Posterior vena cava (tissue), 2 donors: ENCODE results near the gene UPK3BL2. TPM values are rescaled to one million over a fixed set of nuclear protein-coding genes. Genes with fewer than 3 reads are reported as not detected.
"Not testable (repeated sequence)": the region's sequence is repeated elsewhere in the genome, so short reads cannot be mapped to it uniquely, and the experiment has no call there.

Experiments
- DNase-seq: peaks from one replicate; pipeline ENCODE4 v3.0.0-alpha.2; 2020; ENCODE audit warnings: low spot score
- intact Hi-C, 2 donors: fragments of 100-400 bp; cut with DNase I; formaldehyde crosslinking; loops; one replicate each; pipeline versions ENCODE4 v1.14.1 to v1.14.2; 2022 to 2023
- total RNA-seq, 2 donors: library from RNA; stranded (reverse); fragmentation: NEBNext Ultra II Directional; extraction: Animal tissue kit (Norgen Biotek cat#: 25700); gene quantifications; one replicate each; pipeline ENCODE4 v1.2.1, GENCODE V29; 2021
- donor health status: DM: yes; HTN: yes; CAD: no.
- donor health status: DM: yes; HTN: yes; CAD: no.

UPK3BL2 gene
- total RNA-seq, 2 donors from 2014 or later = 9.8 to 13.7 TPM

DNA sequence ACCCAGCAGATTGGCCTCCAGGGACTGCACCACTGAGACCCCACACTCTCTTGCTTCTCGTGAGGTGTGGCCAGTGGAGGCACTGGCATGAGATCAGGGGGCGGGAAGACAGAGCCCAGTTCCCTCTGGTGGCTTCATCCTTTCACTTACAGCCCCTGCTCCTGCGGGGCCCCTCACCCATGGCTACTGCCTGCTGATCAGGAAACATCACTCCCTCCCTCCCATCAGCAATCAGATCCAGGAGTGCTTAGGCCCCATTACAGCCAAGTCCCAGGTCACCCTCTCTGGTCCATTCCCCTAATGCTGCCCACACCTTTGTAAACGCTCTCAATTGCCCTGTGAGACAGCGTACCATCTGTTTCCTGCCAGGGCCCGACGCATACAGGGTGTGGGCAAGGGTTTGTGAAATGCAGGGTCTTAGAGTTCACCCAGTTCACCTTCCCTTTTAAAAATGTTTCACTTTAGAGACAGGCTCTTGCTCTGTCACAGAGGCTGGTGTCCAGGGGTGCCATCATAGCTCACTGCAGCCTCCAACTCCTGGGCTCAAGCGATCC is 8.4 kb downstream of the UPK3BL2 start:
- DNase-seq, intact Hi-C loops: not testable (repeated sequence)

DNA sequence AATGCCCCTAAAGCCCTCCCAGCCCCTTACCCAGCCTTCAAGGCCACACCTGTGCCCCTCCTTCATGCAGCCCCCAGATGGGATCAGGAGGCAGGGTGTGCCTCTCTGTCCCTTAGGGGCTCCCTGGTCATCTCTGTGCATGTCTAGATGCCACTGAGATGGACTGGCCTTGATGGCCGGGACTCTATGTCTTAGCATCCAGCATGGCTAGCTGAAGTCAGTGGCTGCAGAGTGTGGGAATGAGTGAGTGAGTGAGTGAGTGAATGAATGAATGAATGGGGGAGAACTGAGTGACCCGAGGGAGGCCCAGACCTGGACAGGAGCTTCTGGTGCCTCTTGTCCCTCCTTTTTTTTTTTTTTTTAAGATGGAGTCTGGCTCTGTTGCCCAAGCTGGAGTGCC is 11.4 kb downstream of the UPK3BL2 start:
- DNase-seq, intact Hi-C loops: not testable (repeated sequence)

DNA sequence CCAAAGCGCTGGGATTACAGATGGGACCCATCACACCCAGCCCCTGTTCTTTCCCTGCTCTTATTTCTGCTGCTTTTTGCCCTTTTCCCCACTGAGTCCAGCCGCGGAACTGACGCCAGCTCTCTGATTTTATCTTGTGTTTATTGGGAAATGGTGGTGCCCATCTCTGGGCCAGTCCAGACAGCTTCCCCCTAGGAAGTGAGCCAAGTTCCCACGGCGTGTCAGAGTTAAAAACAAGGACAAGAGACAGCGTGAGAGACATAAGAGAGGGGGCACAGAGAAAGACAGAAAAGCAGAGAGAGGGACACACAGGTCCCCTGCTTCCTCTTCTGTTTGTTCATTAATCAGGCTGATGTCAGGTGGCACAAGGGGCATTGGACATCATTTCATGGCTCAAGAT is 11.9 kb downstream of the UPK3BL2 start:
- intact Hi-C loops = not testable (repeated sequence)
- peak; percentile 44 for DNase-seq

- not testable (repeated sequence) for DNase-seq
Measured at GRCh38 chr7:102527822-102528793, 15.4 kb downstream of the UPK3BL2 start.

GRCh38 chr7:102527182-102527581 is 16.3 kb downstream of the UPK3BL2 start:
- intact Hi-C loops, DNase-seq: not testable (repeated sequence)

More at GRCh38 chr7:102527822-102528793, 15.4 kb downstream of the UPK3BL2 start:
- intact Hi-C loops = not testable (repeated sequence)

GRCh38 chr7:102524803-102525202 is 18.7 kb downstream of the UPK3BL2 start:
- intact Hi-C loops = not testable (repeated sequence)
- peak; percentile 68 for DNase-seq

DNA sequence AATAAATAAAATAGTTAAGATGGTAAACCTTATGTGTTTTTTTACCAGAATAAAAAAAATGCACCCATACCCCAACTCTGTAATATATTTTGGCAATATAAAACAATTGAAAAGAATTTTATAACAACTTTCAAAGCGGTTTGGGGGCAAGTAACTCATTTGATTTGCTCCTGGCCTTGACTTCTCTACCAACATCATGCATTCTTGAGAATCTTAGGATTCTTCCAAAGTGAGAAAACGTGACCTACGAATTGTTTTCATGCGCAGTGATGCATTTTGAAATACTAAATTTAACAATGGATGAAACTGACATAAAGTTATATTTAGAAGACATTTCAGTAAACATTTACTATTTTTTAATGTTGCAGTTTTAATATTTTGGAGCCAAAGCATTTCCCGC is 22.7 kb downstream of the UPK3BL2 start:
- intact Hi-C loops = not testable (repeated sequence)

GRCh38 chr7:102517550-102518147 is 25.8 kb downstream of the UPK3BL2 start, which contains the start of gene RASA4B:
Gene RASA4B (minus strand): TSS chr7:102517777. CDS start chr7:102517710, 67 bp downstream.
- intact Hi-C loops, DNase-seq: not testable (repeated sequence)

More for the DNA sequence above, 22.7 kb downstream of the UPK3BL2 start:
- not testable (repeated sequence) for DNase-seq

- intact Hi-C loops = not testable (repeated sequence)
Measured at GRCh38 chr7:102516951-102517350, 26.5 kb downstream of the UPK3BL2 start.

GRCh38 chr7:102515889-102516288 is 27.6 kb downstream of the UPK3BL2 start:
- intact Hi-C loops = not testable (repeated sequence)

More at GRCh38 chr7:102516951-102517350, 26.5 kb downstream of the UPK3BL2 start:
- not testable (repeated sequence) for DNase-seq

DNA sequence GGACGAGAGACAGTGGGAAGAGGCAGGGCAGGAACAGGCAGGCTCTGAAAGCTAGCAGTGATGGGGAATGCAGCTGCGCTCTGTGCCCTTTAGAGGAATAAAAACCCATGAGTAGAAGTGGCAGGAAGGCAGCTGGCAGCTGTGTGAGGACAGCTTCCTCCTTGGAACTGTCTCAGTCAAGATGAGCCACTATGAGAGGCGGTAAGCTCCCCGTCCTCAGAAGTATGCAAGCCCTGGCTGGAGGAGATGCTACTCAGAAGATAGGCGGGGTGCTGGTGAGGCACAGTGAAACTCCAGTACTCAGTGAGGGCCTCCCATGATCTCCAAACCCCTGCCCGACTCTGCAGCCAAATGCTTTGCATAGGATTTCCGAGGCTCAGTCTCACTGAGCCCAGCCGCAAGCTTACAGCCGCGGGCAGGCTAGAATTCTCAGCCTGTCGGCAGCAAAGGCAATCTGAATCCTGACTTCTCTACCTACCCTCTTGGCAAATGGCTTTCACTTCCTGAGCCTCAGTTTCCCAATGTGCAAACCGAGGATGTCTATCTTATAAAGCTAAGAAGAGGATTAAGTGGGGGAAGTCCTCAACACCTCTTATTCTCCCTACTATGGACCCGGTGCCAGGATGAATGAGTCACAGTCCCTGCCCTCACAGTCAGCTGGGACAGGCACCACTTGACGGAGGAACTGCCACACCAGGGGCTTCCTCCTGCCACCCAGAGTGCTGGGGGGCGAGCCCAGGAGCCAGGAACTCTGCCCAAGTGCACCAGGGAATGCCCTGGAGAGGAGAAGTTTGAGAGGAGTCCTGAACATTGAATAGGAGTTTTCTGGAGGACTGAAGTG is 28.4 kb downstream of the UPK3BL2 start:
- intact Hi-C loops, DNase-seq: not testable (repeated sequence)

More at GRCh38 chr7:102515889-102516288, 27.6 kb downstream of the UPK3BL2 start:
- not testable (repeated sequence) for DNase-seq

DNA sequence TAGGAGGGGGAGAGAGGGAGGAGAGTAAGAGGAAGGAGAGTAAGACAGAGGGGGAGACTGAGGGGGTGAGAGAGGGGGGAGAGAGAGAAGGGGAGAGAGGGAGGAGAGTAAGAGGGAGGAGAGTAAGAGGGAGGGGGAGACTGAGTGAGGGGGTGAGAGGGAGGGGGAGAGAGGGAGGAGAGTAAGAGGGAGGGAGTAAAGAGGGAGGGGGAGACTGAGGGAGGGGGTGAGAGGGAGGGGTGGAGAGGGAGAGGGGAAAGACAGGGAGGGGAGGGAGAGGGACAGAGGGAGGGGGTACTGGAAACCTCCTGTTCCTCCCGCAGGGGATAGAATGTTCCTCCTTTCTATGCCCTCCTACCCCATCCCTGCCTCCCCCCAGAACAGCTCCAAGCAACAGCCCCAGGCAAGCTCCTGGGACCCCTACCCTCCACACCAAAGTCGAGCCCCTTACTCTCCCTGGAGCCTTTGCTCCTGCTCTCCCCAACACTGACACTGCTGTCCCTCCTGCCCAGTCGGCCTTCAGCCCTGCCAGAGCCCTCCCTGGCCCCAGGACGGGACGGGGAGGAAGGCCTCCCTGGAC is 30.8 kb downstream of the UPK3BL2 start:
- DNase-seq = peak; percentile 76
- intact Hi-C loops = not testable (repeated sequence)

GRCh38 chr7:102511860-102512522 is 31.5 kb downstream of the UPK3BL2 start:
- DNase-seq, intact Hi-C loops: not testable (repeated sequence)

- intact Hi-C loops = not testable (repeated sequence)
Measured at GRCh38 chr7:102510575-102510974, 32.9 kb downstream of the UPK3BL2 start.

GRCh38 chr7:102507410-102508088 is 35.9 kb downstream of the UPK3BL2 start:
- intact Hi-C loops = not testable (repeated sequence)

More at GRCh38 chr7:102510575-102510974, 32.9 kb downstream of the UPK3BL2 start:
- peak; percentile 65 for DNase-seq

DNA sequence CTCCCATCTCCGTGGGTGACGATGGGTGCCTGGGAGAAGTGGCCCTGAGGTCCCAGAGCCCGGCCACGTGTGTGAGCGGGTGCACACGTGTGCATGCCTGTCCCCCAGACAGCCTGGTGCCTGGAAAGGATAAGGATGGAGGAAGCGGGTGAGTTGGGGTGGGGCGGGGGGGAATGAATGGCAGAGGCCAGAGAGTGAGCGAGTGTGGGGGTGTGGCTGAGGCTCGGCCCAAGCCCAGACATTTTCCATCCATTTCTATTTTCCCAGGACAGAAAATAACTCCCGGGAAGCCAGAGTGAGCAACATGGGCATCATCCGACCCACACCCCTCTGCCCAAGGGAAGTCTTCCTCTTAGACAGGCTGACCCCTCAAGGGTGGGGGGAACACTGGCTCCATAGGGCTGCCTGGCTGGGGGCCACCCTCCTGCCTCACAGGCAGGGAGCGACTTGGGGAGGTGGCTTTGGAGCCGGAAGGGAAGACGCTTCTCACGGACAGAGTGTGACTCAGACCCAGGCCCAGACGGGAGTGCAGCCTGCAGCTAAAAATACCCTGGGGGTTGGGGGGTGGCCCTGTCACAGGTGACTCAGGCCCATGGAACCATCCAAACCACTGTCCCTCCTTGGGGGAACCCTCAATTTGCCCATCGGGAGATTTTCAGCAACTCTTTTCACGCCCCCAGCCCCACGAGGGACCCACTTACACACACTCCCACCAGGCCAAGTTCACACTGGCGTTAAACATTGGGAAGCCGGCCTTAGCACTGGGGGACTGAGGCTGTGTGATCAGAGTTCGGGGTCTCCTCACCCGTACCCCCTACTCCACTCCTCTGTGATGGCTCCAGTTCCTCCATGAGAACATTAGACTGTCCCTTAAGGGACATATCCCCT is 38.0 kb downstream of the UPK3BL2 start:
- intact Hi-C loops, DNase-seq: not testable (repeated sequence)

More at GRCh38 chr7:102507410-102508088, 35.9 kb downstream of the UPK3BL2 start:
- DNase-seq = peak; percentile 71
